Measurements from ENCODE around the gene CFAP92.

GRCh38 chr3:128882719-128883118 lies 111.2 kb downstream of the CFAP92 start:
- no peak for TF ChIP-seq ZSCAN4 (tag by site-specific recombination; IDR thresholded peaks at IDR 0.05)
- no peak for TF ChIP-seq CTCF (tag by site-specific recombination; IDR thresholded peaks at IDR 0.05)
- TF ChIP-seq ZNF580 (tag by site-specific recombination; IDR thresholded peaks at IDR 0.05): no peak
- TF ChIP-seq, protein P1, sequence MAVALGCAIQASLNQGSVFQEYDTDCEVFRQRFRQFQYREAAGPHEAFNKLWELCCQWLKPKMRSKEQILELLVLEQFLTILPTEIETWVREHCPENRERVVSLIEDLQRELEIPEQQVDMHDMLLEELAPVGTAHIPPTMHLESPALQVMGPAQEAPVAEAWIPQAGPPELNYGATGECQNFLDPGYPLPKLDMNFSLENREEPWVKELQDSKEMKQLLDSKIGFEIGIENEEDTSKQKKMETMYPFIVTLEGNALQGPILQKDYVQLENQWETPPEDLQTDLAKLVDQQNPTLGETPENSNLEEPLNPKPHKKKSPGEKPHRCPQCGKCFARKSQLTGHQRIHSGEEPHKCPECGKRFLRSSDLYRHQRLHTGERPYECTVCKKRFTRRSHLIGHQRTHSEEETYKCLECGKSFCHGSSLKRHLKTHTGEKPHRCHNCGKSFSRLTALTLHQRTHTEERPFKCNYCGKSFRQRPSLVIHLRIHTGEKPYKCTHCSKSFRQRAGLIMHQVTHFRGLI (tag by site-specific recombination; IDR thresholded peaks at IDR 0.05): no peak
- no peak for TF ChIP-seq MEIS1 (CRISPR knock-in tag; IDR thresholded peaks at IDR 0.05; ENCODE audit: borderline replicate concordance)
- TF ChIP-seq SP7 (tag by site-specific recombination; IDR thresholded peaks at IDR 0.05): no peak
- TF ChIP-seq SCRT1 (tag by site-specific recombination; IDR thresholded peaks at IDR 0.05; ENCODE audit: borderline replicate concordance): no peak
- TF ChIP-seq ZBTB48 (tag by site-specific recombination; IDR thresholded peaks at IDR 0.05): no peak
- TF ChIP-seq YY1 (tag by site-specific recombination; IDR thresholded peaks at IDR 0.05): no peak
- no peak for TF ChIP-seq PBX3 (CRISPR knock-in tag; IDR thresholded peaks at IDR 0.05)
- TF ChIP-seq ZNF324 (tag by site-specific recombination; IDR thresholded peaks at IDR 0.05): no peak
- no peak for TF ChIP-seq ZNF138 (tag by site-specific recombination; IDR thresholded peaks at IDR 0.05; ENCODE audit: borderline replicate concordance)
- no peak for TF ChIP-seq ZNF274 (IDR thresholded peaks at IDR 0.05; ENCODE audit: low read length)
- no peak for TF ChIP-seq ZNF274 (tag by site-specific recombination; IDR thresholded peaks at IDR 0.05; ENCODE audit: borderline replicate concordance)
- no peak for TF ChIP-seq ZNF24 (tag by site-specific recombination; IDR thresholded peaks at IDR 0.05)
